Vagina (tissue), 2 donors: ENCODE data around the gene TIMM44.

Source experiments
- POLR2A ChIP-seq, 2 donors: fragments of 450-650 bp; IDR thresholded peaks; one replicate each; pipeline ENCODE4 v1.6.1; 2017; ENCODE audit warnings: antibody characterized with exemption in 2 of 2, mild to moderate bottlenecking in 2 of 2, moderate library complexity in 2 of 2
- TF ChIP-seq, protein P1 (sequence below), 3 experiments: fragments of 450-650 bp in 2 of 3; fragments of 200-600 bp in 1 of 3; sonication (generic) in 1 of 3; IDR thresholded peaks; one replicate each; pipeline ENCODE4 v1.5.1; 2017 to 2019; ENCODE audit warnings: antibody characterized with exemption in 3 of 3, mild to moderate bottlenecking in 2 of 3, moderate library complexity in 2 of 3

DNA sequence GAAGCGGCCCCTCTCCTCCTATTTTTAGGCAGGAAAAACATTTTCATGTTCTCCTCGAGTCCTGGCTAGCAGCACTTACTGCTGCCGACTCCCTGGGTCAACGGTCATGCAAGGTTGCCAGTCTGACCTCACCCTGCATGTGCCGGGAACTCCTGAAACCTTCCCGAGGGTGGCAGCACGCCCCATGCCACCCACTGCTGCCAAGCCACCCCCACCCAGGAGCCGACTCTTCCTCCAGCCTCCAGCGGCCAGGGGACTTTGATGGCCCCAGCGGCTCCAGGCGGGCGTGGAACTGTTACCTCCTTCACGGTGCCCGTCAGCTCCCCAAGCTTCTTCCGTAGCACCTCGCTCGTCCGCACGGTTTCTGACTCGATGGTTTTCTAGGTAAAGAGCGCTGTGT lies 8.7 kb downstream of the TIMM44 start:
- TF ChIP-seq, protein P1, sequence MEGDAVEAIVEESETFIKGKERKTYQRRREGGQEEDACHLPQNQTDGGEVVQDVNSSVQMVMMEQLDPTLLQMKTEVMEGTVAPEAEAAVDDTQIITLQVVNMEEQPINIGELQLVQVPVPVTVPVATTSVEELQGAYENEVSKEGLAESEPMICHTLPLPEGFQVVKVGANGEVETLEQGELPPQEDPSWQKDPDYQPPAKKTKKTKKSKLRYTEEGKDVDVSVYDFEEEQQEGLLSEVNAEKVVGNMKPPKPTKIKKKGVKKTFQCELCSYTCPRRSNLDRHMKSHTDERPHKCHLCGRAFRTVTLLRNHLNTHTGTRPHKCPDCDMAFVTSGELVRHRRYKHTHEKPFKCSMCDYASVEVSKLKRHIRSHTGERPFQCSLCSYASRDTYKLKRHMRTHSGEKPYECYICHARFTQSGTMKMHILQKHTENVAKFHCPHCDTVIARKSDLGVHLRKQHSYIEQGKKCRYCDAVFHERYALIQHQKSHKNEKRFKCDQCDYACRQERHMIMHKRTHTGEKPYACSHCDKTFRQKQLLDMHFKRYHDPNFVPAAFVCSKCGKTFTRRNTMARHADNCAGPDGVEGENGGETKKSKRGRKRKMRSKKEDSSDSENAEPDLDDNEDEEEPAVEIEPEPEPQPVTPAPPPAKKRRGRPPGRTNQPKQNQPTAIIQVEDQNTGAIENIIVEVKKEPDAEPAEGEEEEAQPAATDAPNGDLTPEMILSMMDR (IDR thresholded peaks at IDR 0.05), result no peak
- TF ChIP-seq POLR2A (IDR thresholded peaks at IDR 0.05), result no peak
